ENCODE results near the gene MAPK8IP3.

MAPK8IP3 gene

DNA sequence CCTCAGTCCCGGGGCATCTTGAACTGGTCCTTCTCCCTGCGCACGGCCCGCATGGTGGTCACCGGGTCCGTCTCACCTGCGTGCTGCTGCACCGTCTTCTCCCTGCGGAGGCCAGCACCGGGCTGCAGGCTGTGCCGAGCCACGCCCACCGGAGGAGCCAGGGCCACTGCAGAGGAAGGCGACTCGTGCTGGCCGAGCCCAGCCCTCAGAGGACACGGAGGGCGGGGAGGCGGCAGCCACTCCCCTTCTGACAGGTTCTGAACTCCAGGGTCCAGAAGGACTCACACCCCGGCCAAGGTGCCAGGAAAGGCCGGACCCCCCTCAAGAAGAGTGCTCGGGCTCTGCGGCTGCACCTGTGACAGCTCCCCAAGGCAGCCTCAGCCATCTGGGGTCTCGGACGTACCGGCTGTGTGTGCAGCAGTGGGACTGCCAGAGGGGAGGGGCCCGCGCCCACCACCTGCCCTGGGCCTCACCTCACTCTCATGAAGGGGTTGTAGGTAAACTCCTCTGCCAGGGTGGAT lies 103.3 kb downstream of the MAPK8IP3 start:
- Histone ChIP-seq H3K4ac (ENCODE audit: low read depth, low read length) (no peak overlapping the region), H3K23ac (ENCODE audit: low read length) (no peak overlapping the region), H3K4me1 (ENCODE audit: control insufficient read depth in 1 of 2, insufficient read depth in 2 of 2, low read length in 2 of 2) (no peaks in the 10 kb centered on the region), H4K91ac (ENCODE audit: low read depth, low read length) (no peak overlapping the region), H3K27ac (ENCODE audit: low read depth, low read length) (no peak overlapping the region), H2BK120ac (ENCODE audit: insufficient read depth, low read length, poor library complexity) (no peak overlapping the region), H3K9me3 (ENCODE audit: insufficient read depth, low read depth, low read length) (peaks cover 4% of the 10 kb centered on the region), H3K36me3 (ENCODE audit: control insufficient read depth in 1 of 2, insufficient read depth in 2 of 2, low read length in 2 of 2) (peaks cover 22 to 28% of the 10 kb centered on the region in 2 experiments), H3K79me1 (ENCODE audit: low read length) (no peaks in the 10 kb centered on the region), H3K4me3 (ENCODE audit: low read depth, low read length) (no peak overlapping the region), H3K27me3 (ENCODE audit: insufficient read depth, low read length) (no peaks in the 10 kb centered on the region), H2AFZ (ENCODE audit: insufficient read depth, low read length, poor library complexity) (no peak overlapping the region), H3K9ac (ENCODE audit: low read length) (no peak overlapping the region), H2BK5ac (ENCODE audit: low read depth, low read length, poor library complexity) (no peak overlapping the region), H3K4me2 (ENCODE audit: low read length) (no peak overlapping the region), H3K14ac (ENCODE audit: low read length) (no peak overlapping the region), H4K8ac (ENCODE audit: low read depth, low read length) (no peak overlapping the region), H2AK5ac (ENCODE audit: low read length) (no peak overlapping the region), H3K18ac (ENCODE audit: low read length) (no peak overlapping the region), H4K12ac (ENCODE audit: low read depth, low read length) (no peak overlapping the region), H2BK12ac (ENCODE audit: low read length) (no peak overlapping the region), H3K79me2 (ENCODE audit: control insufficient read depth, insufficient read depth, low read length, poor library complexity) (no peaks in the 10 kb centered on the region)
- no peak for DNase-seq
- WGBS (ENCODE audit: extremely low coverage, insufficient coverage, insufficient read length): no CpG with 5 or more reads among the region's 28 CpGs

DNA sequence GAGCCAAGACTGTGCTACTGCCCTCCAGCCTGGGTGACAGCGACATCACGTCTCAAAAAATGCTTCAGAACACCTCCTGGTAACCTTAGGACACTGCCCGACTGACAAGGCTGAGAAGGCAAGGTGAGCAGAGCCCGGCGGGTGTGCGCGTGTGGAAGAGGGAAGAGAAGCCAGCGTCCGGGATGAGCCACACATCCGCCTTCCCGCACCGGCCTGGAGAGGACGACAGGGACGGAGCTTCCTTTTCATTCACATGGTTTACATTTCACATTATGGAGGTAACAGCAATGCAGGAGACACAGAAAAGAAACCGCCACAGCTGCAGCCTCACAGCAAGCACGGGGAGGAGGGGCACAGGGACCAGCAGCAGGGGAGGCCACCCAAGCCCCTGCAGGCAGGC lies 104.1 kb downstream of the MAPK8IP3 start:
- Histone ChIP-seq H4K12ac (ENCODE audit: low read depth, low read length) (no peak overlapping the region), H3K27me3 (ENCODE audit: insufficient read depth, low read length) (no peaks in the 10 kb centered on the region), H2BK12ac (ENCODE audit: low read length) (no peak overlapping the region), H3K14ac (ENCODE audit: low read length) (no peak overlapping the region), H3K23ac (ENCODE audit: low read length) (no peak overlapping the region), H3K18ac (ENCODE audit: low read length) (no peak overlapping the region), H4K8ac (ENCODE audit: low read depth, low read length) (no peak overlapping the region), H3K4me1 (ENCODE audit: control insufficient read depth in 1 of 2, insufficient read depth in 2 of 2, low read length in 2 of 2) (no peaks in the 10 kb centered on the region), H2AK5ac (ENCODE audit: low read length) (no peak overlapping the region), H3K79me1 (ENCODE audit: low read length) (no peaks in the 10 kb centered on the region), H3K27ac (ENCODE audit: low read depth, low read length) (no peak overlapping the region), H3K4ac (ENCODE audit: low read depth, low read length) (no peak overlapping the region), H3K9ac (ENCODE audit: low read length) (no peak overlapping the region), H3K4me2 (ENCODE audit: low read length) (no peak overlapping the region), H4K91ac (ENCODE audit: low read depth, low read length) (no peak overlapping the region), H3K9me3 (ENCODE audit: insufficient read depth, low read depth, low read length) (peaks cover 4% of the 10 kb centered on the region), H2BK120ac (ENCODE audit: insufficient read depth, low read length, poor library complexity) (no peak overlapping the region), H2BK5ac (ENCODE audit: low read depth, low read length, poor library complexity) (no peak overlapping the region), H2AFZ (ENCODE audit: insufficient read depth, low read length, poor library complexity) (no peak overlapping the region), H3K4me3 (ENCODE audit: low read depth, low read length) (no peak overlapping the region), H3K36me3 (ENCODE audit: control insufficient read depth in 1 of 2, insufficient read depth in 2 of 2, low read length in 2 of 2) (peaks cover 22 to 29% of the 10 kb centered on the region in 2 experiments), H3K79me2 (ENCODE audit: control insufficient read depth, insufficient read depth, low read length, poor library complexity) (no peaks in the 10 kb centered on the region)
- DNase-seq: no peak
- WGBS (ENCODE audit: extremely low coverage, insufficient coverage, insufficient read length): no CpG with 5 or more reads among the region's 16 CpGs

- no peak overlapping the region for H3K23ac ChIP-seq (ENCODE audit: low read length)
- H3K4me1 ChIP-seq (ENCODE audit: control insufficient read depth in 1 of 2, insufficient read depth in 2 of 2, low read length in 2 of 2): no peaks in the 10 kb centered on the region
- no peak overlapping the region for H4K91ac ChIP-seq (ENCODE audit: low read depth, low read length)
- H3K79me1 ChIP-seq (ENCODE audit: low read length): no peaks in the 10 kb centered on the region
- no peak overlapping the region for H2AFZ ChIP-seq (ENCODE audit: insufficient read depth, low read length, poor library complexity)
- H3K14ac ChIP-seq (ENCODE audit: low read length): no peak overlapping the region
- H2BK120ac ChIP-seq (ENCODE audit: insufficient read depth, low read length, poor library complexity): no peak overlapping the region
- no peak overlapping the region for H2AK5ac ChIP-seq (ENCODE audit: low read length)
- no peak overlapping the region for H3K27ac ChIP-seq (ENCODE audit: low read depth, low read length)
- no peaks in the 10 kb centered on the region for H3K27me3 ChIP-seq (ENCODE audit: insufficient read depth, low read length)
- no peak overlapping the region for H4K12ac ChIP-seq (ENCODE audit: low read depth, low read length)
- peaks cover 25 to 31% of the 10 kb centered on the region in 2 experiments for H3K36me3 ChIP-seq (ENCODE audit: control insufficient read depth in 1 of 2, insufficient read depth in 2 of 2, low read length in 2 of 2)
- WGBS (ENCODE audit: extremely low coverage, insufficient coverage, insufficient read length): no CpG with 5 or more reads among the region's 16 CpGs
- no peak overlapping the region for H2BK5ac ChIP-seq (ENCODE audit: low read depth, low read length, poor library complexity)
- H3K9me3 ChIP-seq (ENCODE audit: insufficient read depth, low read depth, low read length): peaks cover 4% of the 10 kb centered on the region
- no peak overlapping the region for H3K18ac ChIP-seq (ENCODE audit: low read length)
- no peak overlapping the region for H3K4ac ChIP-seq (ENCODE audit: low read depth, low read length)
- H3K4me3 ChIP-seq (ENCODE audit: low read depth, low read length): no peak overlapping the region
- no peaks in the 10 kb centered on the region for H3K79me2 ChIP-seq (ENCODE audit: control insufficient read depth, insufficient read depth, low read length, poor library complexity)
- no peak overlapping the region for H3K9ac ChIP-seq (ENCODE audit: low read length)
- H4K8ac ChIP-seq (ENCODE audit: low read depth, low read length): no peak overlapping the region
- no peak overlapping the region for H2BK12ac ChIP-seq (ENCODE audit: low read length)
- H3K4me2 ChIP-seq (ENCODE audit: low read length): no peak overlapping the region
- no peak for DNase-seq
Measured at GRCh38 chr16:1810536-1810935, 104.5 kb downstream of the MAPK8IP3 start.

- H3K27ac ChIP-seq (ENCODE audit: low read depth, low read length): no peak overlapping the region
- peak overlapping the region; percentile 36 for H3K4me3 ChIP-seq (ENCODE audit: low read depth, low read length)
- DNase-seq: peak; percentile 40 to 41
- H2BK12ac ChIP-seq (ENCODE audit: low read length): no peak overlapping the region
- H2AFZ ChIP-seq (ENCODE audit: insufficient read depth, low read length, poor library complexity): no peak overlapping the region
- H3K27me3 ChIP-seq (ENCODE audit: insufficient read depth, low read length): no peaks in the 10 kb centered on the region
- WGBS (ENCODE audit: extremely low coverage, insufficient coverage, insufficient read length): no CpG with 5 or more reads among the region's 17 CpGs
- H2BK120ac ChIP-seq (ENCODE audit: insufficient read depth, low read length, poor library complexity): no peak overlapping the region
- H2BK5ac ChIP-seq (ENCODE audit: low read depth, low read length, poor library complexity): no peak overlapping the region
- no peak overlapping the region for H2AK5ac ChIP-seq (ENCODE audit: low read length)
- H3K9ac ChIP-seq (ENCODE audit: low read length): no peak overlapping the region
- H3K4me2 ChIP-seq (ENCODE audit: low read length): no peak overlapping the region
- H4K8ac ChIP-seq (ENCODE audit: low read depth, low read length): no peak overlapping the region
- no peak overlapping the region for H3K23ac ChIP-seq (ENCODE audit: low read length)
- no peak overlapping the region for H4K91ac ChIP-seq (ENCODE audit: low read depth, low read length)
- H3K18ac ChIP-seq (ENCODE audit: low read length): no peak overlapping the region
- H3K4ac ChIP-seq (ENCODE audit: low read depth, low read length): no peak overlapping the region
- H3K36me3 ChIP-seq (ENCODE audit: control insufficient read depth in 1 of 2, insufficient read depth in 2 of 2, low read length in 2 of 2): peaks cover 34 to 42% of the 10 kb centered on the region in 2 experiments
- H3K79me2 ChIP-seq (ENCODE audit: control insufficient read depth, insufficient read depth, low read length, poor library complexity): no peaks in the 10 kb centered on the region
- H3K4me1 ChIP-seq (ENCODE audit: control insufficient read depth in 1 of 2, insufficient read depth in 2 of 2, low read length in 2 of 2): no peaks in the 10 kb centered on the region
- H3K79me1 ChIP-seq (ENCODE audit: low read length): no peaks in the 10 kb centered on the region
- peaks cover 3% of the 10 kb centered on the region for H3K9me3 ChIP-seq (ENCODE audit: insufficient read depth, low read depth, low read length)
- no peak overlapping the region for H4K12ac ChIP-seq (ENCODE audit: low read depth, low read length)
- H3K14ac ChIP-seq (ENCODE audit: low read length): no peak overlapping the region
Measured at GRCh38 chr16:1812732-1813163, 106.8 kb downstream of the MAPK8IP3 start.

Measured in trophoblast cell (in vitro differentiated cells and primary cell).